ENCODE measurements around the gene RIPK3.

RIPK3 gene

DNA sequence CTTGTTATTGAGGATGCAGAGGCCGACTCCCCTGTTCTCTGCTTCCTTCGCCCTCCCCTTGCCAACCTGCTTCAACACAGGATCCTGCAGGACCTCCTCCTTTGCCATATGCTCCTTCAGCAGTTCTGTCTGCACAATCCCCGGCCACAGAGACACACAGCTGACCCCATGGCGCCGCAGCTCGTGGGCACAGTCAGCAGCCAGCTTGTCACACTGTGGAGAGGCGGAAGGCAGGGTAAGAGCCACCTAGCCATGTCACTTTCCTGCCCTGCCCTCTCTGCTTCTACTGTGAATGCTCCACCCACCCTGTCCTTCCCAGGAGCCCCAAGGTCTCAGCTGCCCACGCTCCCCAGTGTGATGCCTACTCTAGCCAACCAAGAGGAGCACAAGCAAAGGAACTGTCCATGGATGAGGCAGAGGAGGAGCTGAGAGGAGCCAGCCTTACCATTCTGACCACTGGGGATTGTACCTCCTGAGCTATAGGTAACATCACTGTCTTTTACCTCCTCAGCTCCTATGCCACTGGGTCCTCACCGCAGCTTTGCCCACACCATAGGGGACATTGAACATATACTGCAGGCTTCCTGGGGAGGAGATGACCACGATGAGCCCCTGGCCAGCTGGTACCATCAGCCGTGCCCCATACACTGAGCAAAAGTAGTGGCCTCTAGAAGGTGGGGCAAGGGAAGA lies 47.5 kb downstream of the RIPK3 start:
- DNase-seq, result no peak
- intact Hi-C loops (cut with DNase I), result no loop called here

GRCh38 chr14:24291446-24292117 lies 48.2 kb downstream of the RIPK3 start:
- intact Hi-C loops (cut with DNase I), result no loop called here
- no peak for DNase-seq

GRCh38 chr14:24290746-24291145 lies 49.0 kb downstream of the RIPK3 start:
- no peak for DNase-seq
- intact Hi-C loops (cut with DNase I), result no loop called here

- no peak for DNase-seq
- intact Hi-C loops (cut with DNase I), result no loop called here
These were observed 50.0 kb downstream of the RIPK3 start for GRCh38 chr14:24289649-24290280.

- intact Hi-C loops (cut with DNase I), result no loop called here
- DNase-seq, result no peak
These were observed 52.8 kb downstream of the RIPK3 start for GRCh38 chr14:24286996-24287395.
